Testis (tissue), 2 donors: ENCODE measurements around the gene KLF11.

ENCODE experiments used
- CTCF ChIP-seq, 3 experiments: fragments of 450-650 bp in 2 of 3; fragments of 200-600 bp in 1 of 3; sonication (generic) in 1 of 3; IDR thresholded peaks; one replicate each; pipeline ENCODE4 v1.5.1; 2016 to 2019; ENCODE audit warnings: antibody characterized with exemption in 3 of 3, mild to moderate bottlenecking in 2 of 3, moderate library complexity in 1 of 3
- POLR2A ChIP-seq: fragments of 450-650 bp; IDR thresholded peaks from one replicate; pipeline ENCODE4 v1.6.1; 2017; ENCODE audit warnings: antibody characterized with exemption, mild to moderate bottlenecking, moderate library complexity

GRCh38 chr2:10001586-10001985 is 41.8 kb upstream of the KLF11 start:
- TF ChIP-seq CTCF (IDR thresholded peaks at IDR 0.05) (no peak), POLR2A (no peak)
